SU-DHL-6 (cell line): ENCODE results near the gene GNPTAB.

Experiments
- EZH2phosphoT487 ChIP-seq: fragments of 200-600 bp; sonication (generic), shearing (Covaris generic); conservative IDR thresholded peaks from 2 replicates; pipeline ENCODE4 v1.6.1; 2018; ENCODE audit warnings: mild to moderate bottlenecking, antibody characterized with exemption, low read length, moderate library complexity, mixed read lengths
- TF ChIP-seq, protein P1 (sequence below): fragments of 200-600 bp; sonication (generic); IDR thresholded peaks from one replicate; pipeline ENCODE4 v1.5.1; 2017; ENCODE audit warnings: antibody characterized with exemption, mild to moderate bottlenecking, low read length, moderate library complexity; ENCODE audit not compliant: insufficient read depth, poor library complexity, severe bottlenecking

DNA sequence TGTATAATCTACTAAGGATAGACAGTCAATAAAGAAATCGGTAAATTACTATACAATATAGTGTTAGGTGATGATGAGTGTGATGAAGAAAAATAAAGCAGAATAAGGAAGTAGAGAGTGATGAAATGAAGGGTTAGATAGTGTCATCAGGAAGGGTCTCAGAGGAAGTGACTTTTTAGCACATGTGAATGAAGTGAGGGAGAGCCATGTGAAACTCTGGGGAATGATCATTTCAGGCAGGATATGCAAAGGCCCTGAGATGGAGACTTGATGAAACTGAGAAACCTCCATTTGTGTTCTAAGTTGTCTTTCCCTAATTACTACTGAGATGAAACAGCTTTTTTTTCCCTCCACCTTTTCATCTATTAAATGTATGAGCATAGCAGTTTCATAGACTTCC lies 19.4 kb upstream of the GNPTAB start:
- TF ChIP-seq, protein P1, sequence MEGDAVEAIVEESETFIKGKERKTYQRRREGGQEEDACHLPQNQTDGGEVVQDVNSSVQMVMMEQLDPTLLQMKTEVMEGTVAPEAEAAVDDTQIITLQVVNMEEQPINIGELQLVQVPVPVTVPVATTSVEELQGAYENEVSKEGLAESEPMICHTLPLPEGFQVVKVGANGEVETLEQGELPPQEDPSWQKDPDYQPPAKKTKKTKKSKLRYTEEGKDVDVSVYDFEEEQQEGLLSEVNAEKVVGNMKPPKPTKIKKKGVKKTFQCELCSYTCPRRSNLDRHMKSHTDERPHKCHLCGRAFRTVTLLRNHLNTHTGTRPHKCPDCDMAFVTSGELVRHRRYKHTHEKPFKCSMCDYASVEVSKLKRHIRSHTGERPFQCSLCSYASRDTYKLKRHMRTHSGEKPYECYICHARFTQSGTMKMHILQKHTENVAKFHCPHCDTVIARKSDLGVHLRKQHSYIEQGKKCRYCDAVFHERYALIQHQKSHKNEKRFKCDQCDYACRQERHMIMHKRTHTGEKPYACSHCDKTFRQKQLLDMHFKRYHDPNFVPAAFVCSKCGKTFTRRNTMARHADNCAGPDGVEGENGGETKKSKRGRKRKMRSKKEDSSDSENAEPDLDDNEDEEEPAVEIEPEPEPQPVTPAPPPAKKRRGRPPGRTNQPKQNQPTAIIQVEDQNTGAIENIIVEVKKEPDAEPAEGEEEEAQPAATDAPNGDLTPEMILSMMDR = no peak
- TF ChIP-seq EZH2phosphoT487 = no peak
